GM10266 (cell line): ENCODE data around the gene CRTC1.
A peak's percentile ranks its signal among the peaks of the same experiment; 100 is the strongest.

Experiments
- DNase-seq: peaks from one replicate; pipeline ENCODE4 v3.0.0; 2012; ENCODE audit errors: extremely low spot score
- CTCF ChIP-seq: IDR thresholded peaks from 2 replicates; pipeline ENCODE4 v1.5.1; 2012; ENCODE audit warnings: mild to moderate bottlenecking, low read depth; ENCODE audit not compliant: control insufficient read depth, insufficient read depth; ENCODE audit errors: missing control alignments

Gene CRTC1

DNA sequence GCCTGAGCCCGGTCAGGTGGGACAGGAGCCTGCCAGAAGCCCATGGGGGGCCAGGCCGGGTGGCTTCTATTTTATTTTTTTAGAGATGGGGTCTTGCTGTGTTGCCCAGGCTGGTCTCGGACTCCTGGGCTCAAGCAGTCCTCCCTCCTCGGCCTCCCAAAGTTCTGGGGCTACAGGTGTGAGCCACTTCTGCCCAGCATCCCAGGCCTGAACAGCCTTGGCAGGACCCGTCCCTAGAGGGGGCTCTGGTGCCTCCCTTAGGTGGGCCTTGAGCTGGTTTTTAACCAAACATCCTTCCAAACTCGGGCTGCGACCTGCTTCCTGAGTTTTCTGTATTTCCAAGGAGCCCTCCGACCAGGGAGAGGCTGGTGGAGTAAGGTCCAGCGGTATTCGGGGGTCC, 97.2 kb downstream of the CRTC1 start:
- peak; percentile 56 for DNase-seq
- no peak for TF ChIP-seq CTCF

DNA sequence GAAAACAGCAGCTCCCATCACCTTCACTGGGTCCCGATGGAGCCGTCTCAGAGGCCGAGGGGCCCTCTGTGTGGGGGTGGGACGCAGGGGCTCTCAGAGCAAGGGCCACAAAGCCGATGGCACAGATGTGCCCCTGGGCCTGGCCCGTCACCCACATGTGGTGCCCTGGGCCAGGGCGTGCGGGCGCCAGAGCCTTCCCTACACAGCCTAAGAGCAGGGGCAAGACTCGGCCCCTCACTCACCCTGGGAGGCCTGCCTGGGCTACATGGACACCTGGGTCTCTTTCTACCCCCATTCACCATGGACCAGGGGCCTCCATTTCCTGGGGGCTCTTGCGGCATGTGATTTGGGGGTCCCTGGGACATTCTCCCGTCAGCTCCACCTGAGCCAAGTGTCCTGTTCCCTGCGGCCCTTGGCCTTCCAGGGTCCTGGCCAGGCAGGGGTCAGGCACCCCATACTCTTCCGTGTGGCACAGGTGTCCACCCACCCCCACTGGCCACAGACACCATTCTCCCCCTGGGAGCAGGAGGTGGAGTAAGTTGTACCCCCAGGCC, 97.6 kb downstream of the CRTC1 start:
- peak; percentile 32 for DNase-seq
- TF ChIP-seq CTCF, result no peak

DNA sequence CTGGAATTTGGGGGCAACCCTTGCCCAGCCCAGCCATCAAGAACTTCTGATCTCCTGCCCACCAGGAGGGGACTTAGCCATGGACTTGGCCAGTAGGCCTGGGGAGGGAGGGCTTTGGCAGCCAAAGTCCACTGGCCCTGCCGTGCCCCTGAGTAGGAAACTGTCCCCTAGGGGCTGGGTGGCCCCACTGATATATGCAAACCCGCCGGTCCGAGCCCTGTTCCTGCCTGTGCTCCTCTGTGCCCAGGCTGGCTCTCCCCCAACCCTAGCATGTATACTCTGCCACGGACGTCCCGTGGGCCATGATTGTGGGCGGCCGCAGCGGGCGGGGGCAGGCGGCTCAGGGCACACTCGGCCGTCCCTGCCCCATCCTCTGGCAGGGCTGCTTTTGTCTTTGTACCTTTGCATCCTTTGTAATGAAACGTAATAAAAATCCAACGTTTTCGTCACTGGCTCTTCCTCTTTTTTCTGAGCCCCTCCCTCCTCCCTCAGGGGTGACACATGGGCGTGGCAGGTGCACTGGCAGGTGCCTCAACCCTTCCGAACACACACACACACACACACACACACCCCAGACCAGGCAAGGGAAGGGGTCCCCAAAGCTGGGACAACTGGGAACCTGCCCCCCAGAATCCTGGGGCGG, 98.5 kb downstream of the CRTC1 start:
- no peak for DNase-seq
- TF ChIP-seq CTCF, result no peak

- DNase-seq, result peak; percentile 21
- no peak for TF ChIP-seq CTCF
Observed at GRCh38 chr19:18782559-18783225, 99.2 kb downstream of the CRTC1 start.

- no peak for TF ChIP-seq CTCF
- peak; percentile 25 for DNase-seq
Observed at GRCh38 chr19:18783958-18784785, 100.7 kb downstream of the CRTC1 start.

- TF ChIP-seq CTCF, result no peak
- DNase-seq, result no peak
Observed at GRCh38 chr19:18784786-18785120, 101.3 kb downstream of the CRTC1 start.
